GM19397 (cell line): ENCODE results near the gene SLC9A9.

Source experiments
- ATAC-seq: cut with Tn5 transposase; IDR thresholded peaks from one replicate; pipeline ENCODE4 v1.9.1; 2021; ENCODE audit warnings: mild to moderate bottlenecking, moderate library complexity; ENCODE audit not compliant: unreplicated experiment

SLC9A9 gene

DNA sequence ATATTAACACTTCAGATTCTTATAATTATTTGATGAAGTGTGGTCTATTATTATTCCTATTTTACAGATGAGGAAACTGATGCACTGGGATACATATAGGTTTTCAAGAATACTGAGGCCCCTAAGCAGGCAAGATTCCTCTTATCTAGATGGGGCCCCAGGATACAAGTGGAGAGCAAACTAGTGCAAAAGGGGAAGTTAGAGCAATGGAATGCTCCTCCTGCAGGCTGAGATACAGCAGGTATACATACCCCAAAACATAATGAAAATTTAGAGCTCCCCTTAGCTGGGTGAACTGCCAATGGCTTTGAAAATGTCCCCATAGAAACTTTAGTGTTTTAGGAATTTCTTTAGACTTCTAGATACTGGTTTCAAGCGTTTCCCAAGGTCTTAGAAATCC lies 481.6 kb downstream of the SLC9A9 start:
- no peak for ATAC-seq

DNA sequence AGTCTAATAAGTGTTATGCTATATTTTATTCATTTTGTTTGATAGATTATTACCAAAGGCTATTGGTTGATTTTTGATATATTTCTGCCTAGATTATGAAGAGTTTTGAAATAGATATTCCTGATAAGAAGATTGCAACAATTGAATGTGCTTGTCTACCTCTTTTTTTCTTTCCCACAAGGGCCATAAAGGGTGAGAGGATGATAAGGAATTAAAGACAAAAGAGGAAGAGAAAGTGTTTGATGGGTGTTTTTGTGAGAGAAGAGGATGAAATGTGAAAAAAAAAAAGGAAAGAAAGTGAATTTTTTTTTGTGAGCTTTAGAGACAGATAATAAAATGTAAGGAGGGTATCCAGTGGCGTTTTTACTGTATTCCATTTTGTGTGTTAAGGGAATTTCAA lies 484.3 kb downstream of the SLC9A9 start:
- no peak for ATAC-seq

DNA sequence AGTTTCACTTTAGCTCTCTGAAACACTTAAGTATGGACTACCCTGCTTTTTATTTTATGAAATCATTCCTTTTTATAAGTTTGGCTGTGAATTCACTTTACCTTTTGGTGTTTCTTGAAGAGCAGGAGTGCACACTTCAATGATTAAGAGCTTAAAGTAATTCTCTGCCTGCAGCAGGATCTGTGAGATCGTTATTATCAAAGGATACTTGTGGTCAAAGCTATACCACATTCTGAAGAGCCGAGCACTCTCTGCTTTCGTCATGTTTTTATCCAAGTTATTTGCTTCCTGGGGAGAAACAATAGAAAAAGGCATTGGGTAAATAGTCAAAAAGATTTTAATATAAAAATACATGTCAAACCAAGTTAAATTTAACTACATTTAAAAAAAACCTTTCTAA lies 485.0 kb downstream of the SLC9A9 start:
- no peak for ATAC-seq

DNA sequence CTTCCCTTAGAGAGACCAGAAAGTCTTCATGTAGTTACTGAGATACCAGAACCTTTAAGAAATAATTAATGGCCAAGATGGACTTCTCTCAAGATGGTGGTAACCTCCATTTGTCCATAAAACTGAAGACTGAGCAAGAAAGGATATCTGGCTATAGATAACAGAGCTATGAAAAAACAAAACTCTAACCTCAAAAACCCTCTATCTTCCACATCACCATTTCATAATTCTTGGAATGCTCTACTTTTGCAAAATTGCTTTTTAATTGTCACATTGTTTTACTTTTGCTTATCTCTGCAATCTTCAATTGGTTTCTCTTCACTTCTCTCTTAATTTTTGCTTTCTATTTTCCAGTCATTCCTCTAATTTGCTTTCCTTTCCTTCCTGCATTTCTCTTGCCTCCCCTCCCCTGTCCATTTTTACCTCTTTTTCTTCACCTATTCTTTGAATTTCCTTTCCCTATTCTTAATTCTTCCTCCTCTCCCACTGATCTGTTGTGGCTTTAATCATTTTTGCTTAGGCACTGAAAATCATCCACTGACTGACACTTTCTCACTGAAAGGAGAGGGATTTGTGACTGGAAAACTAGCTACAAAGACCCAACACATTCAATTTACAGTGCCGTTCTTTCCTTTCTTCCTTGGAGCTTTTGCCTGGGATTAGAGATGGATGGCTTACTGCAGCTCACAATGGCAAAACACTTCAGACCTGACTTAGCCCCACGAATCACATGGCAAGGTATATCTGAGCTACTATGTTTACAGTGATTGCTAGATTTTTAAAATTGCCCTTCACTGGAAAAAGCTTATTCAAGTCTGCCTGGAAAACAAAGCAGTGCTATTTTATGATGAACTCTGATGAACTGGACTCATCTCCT lies 485.9 kb downstream of the SLC9A9 start:
- ATAC-seq: no peak

DNA sequence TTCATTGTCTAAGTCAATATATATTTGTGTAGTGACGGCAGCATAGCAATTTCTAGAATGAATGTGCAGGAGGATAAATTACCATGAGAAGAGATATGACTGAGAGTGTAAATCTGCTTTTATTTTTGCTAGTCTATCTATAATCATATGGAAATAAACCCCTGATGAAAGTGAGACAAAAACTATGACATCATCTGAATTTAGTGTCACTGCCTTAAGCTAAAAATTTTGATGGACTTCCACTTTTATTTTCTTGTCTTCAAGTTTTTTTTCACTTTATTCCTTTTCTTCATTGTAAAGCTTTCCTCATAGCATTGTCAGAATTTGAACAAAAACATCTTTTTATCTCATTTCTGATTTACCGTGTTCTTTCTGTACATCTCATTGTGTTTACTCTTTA lies 486.7 kb downstream of the SLC9A9 start:
- ATAC-seq: no peak

DNA sequence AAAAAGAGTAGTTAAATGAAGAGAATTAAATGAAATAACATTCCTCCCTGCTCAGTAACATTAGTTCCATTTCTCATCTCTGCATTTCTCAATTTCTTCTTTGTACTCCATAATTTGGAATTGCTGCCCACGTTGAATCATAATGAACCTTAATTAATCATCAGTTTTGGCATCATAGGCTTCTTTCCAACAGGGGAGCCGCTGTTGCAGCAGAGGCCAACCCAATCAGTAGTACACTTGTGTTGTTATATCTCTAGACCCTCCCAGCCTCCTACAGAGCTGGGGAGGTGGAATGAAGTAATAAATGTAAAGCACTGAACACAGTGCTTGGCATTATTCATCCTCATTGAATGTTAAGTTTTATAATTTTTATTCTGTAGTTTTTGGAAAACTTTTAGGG lies 488.0 kb downstream of the SLC9A9 start:
- no peak for ATAC-seq

DNA sequence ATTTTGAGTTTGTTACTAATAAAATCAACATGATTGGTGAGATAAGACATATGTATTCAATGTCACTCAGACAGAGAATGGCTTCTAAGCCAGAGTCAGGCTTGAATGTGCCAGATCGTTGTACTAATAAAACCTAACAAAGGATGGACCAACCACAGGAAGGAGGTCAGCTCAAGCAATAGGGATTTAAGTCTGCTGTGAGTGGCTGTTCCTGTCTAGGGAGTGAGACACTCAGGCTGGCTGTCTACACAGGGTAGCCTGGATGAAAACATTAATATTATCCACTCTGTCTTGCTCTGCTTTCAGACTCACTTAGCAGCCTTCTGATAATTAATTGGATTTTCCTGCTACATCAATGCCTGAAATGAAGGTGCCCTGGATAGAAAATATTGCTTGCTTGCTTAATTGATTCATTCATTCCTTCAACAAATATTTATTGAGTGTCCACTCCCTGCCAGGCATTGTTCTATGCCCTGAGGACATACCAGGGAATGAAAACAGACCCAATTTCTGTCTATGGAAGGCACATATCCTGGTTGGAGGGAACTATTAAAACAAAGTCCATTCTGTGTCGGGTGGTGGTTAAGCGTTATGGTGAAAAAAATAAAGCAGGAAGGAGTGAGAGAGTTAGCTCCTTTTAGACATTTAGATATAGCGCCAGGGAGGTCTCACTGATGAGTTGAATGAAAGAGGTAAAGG lies 489.3 kb downstream of the SLC9A9 start:
- no peak for ATAC-seq

DNA sequence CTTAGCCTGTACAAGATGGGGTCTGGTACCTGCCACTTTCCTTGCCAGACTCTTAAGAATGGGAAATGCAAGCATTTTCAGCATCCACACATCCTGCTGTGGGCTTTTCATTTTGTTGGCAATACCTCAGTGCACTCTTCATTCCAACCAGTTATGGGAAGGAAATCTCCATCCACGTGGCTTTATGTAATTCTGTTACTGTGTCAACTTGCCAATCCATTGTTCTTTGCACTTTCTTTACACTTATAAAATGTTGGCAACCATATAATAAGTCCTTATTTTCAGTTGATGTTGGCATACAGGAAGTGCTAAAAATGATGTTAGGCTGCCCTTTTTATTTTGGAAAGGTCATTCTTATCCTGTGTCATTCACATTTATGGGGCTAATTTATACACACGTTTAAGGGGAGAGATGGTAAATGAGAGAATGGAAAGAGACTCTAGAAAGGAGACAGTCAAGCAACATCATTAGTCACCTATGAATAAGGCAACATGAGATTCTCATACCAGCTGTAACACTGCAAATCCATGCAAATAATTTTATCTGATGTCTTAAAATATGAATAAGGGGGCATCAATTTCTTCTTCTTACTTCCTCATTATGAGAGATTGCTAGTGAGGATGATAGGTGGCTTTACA lies 490.0 kb downstream of the SLC9A9 start:
- ATAC-seq: no peak

DNA sequence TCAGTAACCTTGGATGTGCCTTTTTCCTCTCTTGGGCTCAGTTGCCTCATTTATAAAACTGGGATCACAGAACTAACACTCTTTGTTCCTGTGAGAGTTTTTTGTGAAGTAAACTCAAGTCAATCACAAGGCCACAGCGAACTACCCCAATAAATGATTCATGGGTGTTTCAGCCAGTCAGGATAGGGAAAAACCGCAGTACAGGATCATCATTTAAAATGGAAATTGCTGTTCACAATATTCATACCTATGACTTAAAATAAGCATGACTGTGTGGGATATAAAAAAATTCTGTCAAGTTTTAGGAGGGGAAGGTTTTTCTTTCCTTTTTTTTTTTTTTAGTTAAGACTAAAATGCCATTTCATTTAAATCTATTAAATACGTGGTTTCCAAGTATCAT lies 490.6 kb downstream of the SLC9A9 start:
- ATAC-seq: no peak

DNA sequence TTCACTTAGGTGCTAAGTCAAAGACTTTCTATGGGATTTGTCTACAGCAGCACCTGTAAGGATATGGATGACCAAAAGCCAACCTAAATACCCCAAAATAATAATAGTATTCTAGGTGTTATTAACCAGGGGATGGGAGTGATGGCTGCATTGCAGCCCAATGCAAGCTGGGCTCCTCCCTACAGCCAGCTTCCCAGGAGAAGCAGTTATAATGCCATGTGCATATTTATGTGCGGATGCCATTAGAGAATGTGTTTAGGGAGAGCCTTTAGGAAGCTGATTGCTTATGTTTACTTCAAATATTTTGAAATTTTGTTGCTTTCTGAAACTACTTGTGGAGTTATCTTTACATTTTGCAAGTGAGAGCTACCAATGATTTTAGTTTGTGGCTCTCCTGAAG lies 491.4 kb downstream of the SLC9A9 start:
- ATAC-seq: no peak

DNA sequence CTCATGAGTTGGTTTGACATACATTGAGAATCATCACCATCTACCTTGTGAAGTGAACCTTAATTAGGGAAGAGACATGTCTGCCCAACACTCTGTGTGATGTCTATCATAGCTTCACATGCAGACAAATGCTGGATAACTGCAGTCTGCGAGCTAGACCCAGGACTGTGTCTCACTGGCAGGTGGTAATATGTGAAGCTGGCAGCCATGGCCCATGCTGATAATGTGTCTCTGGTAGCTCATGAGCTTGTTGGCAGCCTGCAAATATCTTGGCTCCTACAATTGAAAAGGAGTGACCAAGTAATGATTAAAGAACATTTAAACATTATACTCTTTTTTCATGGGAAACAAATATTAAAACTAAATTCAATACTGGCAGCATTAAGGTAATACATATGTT lies 493.9 kb downstream of the SLC9A9 start:
- no peak for ATAC-seq

DNA sequence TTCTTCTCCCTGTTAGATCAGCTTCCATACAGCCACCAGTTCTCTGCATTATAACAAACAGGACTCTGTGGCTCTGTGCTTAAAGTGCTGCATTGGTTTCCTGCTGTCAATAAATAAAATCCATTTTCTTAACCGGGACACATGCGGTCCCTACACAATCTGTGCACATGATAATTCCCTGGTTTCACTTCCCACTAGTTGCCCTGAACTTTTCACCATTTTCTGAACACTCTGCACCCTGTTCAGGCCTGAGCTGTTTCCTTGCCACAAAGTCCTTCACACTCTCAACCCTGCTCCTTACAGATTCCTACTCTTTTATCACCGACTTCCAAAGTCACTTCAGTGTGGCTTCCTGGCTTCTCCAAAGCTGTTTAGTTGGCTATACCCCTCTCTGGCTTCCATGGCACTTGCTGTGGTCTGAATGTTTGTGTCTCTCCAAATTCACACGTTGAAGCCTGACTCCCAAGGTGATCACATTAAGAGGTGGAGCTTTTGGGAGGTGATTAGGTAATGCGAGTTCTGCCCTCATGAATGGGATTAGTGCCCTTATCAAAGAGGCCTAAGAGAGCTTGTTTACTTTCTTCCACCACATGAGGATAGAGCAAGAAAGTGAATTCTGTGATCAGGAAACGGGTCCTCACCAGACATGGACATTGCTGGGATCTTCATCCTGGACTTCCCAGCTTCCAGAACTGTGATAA lies 495.3 kb downstream of the SLC9A9 start:
- no peak for ATAC-seq

DNA sequence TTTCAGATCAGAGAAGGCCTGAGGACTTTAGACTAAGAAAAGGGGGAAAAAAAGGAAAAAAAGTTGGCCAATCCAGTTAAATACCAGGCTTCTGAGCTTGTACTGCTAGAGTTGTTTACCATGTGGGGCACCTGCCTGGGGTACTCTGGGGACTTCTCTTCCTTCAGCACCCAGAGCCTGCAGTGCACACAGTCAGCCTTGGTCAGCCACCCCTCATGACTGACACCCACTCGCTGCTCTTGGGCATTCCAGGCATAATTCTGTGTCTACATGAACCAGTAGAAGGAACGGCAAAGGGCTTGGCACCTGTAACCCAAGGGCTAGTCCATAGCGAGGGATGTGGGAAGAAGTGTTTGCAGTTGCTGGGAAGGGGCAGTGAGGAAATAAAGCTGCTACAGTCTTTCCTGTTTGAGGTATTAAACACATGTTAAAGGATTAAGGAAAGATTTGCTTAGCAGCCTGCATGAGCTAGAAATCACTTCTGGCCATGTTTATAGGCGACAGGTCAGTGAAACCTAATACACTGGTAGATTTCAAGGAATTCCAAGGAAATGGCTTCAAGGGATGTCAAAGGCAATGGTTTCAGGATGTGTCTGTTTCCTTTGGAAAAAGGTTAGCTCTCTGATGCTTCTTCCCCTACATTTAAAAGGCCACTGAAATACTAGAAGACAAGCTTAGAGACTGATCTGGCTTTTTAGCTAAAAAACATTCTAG lies 496.2 kb downstream of the SLC9A9 start:
- ATAC-seq: no peak

DNA sequence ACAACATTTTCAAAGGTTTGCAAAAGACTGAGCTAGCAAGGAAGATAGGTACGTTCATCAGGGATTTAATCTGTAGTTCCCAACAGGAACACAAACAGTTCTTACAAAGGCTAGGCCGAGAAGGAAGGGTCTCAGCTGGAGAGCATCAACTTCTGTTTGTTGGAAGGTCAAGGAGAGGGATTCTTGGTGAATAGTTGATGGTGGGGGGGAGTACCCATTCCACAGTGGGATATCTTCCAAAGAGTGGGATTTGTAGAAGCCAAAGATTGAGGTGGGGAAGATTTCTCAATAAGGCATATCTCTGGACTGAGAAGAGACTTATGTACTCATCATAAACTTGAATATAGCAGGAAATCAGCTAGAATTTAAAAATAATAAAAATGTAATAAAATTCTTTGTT lies 496.9 kb downstream of the SLC9A9 start:
- ATAC-seq: no peak

DNA sequence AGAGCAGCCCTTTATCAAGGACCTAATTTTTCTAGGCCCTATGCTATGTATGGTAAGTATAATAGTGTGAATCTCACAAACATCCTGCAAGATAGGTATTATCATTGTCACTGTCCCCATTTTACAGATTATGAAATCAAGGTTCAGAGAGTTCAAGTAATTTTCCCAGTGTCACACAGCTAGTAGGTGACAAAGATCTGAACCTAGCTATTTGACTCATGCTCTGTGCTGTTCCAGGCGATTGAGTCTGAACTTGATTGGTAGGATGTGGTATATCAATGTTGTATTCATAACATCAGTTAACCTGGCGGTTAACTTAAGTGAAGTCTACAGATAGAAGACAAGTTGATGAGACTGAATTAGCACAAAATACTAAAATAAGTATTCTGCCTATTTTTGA lies 498.8 kb downstream of the SLC9A9 start:
- ATAC-seq: no peak

DNA sequence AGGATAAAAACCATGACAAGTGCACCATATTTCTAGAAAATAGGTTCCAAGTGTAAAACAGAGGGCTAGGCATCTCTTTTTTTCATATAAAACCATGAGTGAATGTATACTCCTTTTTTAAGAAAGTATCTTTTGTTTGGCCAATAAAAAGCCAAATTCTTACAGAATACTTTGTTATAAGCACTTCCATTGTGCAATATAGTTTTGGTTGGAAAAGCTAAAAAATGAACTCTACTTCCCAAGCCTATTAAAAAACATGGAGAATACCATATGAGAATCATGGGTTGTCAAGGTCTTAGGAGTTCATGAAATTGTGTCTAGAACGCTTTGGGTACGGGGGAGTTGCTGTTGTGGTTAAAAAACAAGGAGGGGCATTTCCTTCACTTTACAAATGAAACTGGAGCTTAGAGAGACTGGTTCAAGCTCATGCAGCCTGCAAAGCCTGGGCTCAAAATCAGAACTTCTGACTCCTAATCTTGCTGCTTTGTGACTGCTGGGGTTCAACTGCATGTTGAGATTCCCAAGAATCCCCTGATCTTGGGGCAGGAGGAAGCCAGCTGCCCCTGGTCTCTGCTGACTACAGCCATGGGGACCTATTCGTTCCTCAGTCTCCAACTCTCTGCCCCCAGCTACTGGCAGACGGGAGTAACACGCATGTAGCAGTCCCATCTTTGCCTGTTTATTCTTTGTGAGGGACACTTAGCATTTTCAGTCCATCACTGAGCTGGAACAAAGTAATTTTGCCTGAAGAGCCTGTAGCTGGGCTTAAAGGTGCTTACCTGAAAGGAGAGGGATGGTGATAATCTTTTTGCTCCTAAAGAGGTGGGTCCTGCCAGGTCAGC lies 499.6 kb downstream of the SLC9A9 start:
- ATAC-seq: no peak

DNA sequence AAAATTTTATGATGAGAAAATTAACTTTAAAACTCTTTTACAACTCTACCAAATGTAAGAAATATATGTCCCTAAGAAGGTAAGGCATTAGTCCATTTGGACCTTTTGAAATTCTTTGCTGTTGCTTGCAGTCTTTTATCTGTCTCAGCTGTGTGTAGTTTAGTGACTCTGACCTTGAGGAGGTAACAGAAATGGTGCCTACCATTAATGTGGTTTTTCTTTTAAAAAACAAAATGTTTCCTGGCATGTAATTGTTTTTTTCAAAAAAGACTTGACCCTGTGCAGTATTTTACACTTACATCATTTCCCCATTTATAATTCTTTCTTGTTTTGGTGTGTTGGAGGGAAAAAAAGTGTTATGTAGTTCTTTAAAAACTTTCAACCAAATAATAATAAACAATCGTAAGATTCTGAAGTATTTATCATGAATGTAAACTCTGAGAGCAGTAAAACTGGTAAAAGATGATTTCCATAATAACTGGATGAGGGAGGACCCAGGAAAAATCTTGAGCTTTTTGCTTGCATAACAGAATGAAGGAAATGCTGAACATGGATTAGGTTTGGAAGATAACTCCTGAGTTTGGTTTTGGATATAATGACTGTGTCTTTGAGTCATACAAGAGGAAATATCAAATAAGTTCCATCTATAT lies 503.6 kb downstream of the SLC9A9 start:
- no peak for ATAC-seq

DNA sequence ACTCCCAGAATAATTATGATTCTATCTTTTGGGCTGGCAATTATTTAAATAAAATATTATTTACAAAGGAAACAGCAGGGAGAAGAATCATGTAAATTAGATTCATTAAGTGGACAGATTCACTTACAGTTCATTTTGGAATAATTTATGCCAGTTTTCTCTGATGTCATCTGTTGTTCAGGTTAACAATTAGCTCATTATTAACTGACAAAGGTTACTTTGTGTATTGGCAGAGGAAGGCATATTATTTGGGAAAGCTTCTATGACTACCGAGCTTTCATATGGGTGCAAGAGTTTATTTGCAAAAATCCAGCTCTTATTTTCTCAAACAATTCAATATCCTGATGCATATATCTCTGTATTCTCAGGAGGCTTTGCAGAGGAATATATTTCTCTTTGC lies 504.3 kb downstream of the SLC9A9 start:
- ATAC-seq: no peak

DNA sequence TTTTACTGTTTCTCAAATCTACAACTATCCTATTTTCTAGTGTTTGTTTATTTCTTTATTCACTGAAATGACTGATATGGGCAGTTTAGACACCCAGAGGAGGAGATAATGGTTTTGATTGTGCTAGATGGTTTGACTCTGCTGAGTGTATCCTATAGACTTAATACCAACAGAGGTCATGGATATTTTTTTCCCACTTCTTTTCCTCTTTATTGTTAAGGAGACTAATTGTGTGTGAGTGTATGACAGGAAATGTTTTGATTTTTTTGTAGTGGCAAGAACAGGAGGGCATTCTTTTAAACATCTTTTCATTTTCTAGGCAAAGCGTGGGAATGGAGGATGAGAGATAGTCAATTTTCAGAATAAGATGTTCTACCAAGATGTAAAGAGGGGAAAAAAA lies 505.2 kb downstream of the SLC9A9 start:
- no peak for ATAC-seq
